ENCODE measurements around the gene ZFAND2B.

The ZFAND2B gene

GRCh38 chr2:219204425-219205164 lies 2.0 kb upstream of the ZFAND2B start:
- DNase-seq (ENCODE audit: low spot score) = no peak

GRCh38 chr2:219205165-219205538 lies 1.4 kb upstream of the ZFAND2B start:
- DNase-seq (ENCODE audit: low spot score) = no peak

GRCh38 chr2:219205981-219206327 lies 628 bp upstream of the ZFAND2B start:
- no peak for DNase-seq (ENCODE audit: low spot score)

- DNase-seq (ENCODE audit: low spot score) = no peak
Measured at GRCh38 chr2:219207134-219207883, 727 bp downstream of the ZFAND2B start.

DNA sequence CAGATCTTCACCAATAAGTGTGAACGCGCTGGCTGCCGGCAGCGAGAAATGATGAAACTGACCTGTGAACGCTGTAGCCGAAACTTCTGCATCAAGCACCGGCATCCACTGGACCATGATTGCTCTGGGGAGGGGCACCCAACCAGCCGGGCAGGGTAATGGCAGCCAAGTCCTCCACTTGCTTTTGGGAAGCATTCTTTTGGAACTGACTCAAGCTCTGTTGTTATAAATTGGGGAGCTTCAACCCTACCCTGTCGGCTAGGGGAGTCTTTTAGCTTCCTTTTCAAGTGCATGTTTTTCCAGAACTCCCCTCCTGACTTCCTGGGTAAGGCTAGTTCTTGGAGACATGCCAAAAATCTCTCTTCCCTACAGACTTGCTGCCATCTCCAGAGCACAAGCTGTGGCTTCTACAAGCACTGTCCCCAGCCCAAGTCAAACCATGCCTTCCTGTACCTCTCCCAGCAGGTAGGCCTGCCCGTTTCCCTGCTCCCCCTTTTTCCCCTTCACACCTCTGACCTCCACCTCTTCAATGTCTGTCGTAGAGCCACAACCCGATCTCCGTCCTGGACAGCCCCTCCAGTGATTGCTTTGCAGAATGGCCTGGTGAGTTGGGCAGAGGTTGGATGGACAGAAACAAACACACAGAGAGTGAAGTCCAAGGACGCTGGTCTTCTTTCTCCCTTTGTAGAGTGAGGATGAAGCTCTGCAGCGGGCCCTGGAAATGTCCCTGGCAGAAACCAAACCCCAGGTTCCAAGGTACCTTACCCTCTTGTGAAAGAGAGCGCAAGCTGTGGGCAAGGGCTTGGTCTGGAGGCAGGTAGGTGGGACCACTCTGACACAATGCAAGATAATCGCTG lies 1.5 kb downstream of the ZFAND2B start:
- DNase-seq (ENCODE audit: low spot score) = no peak

GRCh38 chr2:219209236-219210195 lies 2.9 kb downstream of the ZFAND2B start:
- DNase-seq (ENCODE audit: low spot score) = no peak

GRCh38 chr2:219210196-219210885 lies 3.8 kb downstream of the ZFAND2B start:
- no peak for DNase-seq (ENCODE audit: low spot score)

DNA sequence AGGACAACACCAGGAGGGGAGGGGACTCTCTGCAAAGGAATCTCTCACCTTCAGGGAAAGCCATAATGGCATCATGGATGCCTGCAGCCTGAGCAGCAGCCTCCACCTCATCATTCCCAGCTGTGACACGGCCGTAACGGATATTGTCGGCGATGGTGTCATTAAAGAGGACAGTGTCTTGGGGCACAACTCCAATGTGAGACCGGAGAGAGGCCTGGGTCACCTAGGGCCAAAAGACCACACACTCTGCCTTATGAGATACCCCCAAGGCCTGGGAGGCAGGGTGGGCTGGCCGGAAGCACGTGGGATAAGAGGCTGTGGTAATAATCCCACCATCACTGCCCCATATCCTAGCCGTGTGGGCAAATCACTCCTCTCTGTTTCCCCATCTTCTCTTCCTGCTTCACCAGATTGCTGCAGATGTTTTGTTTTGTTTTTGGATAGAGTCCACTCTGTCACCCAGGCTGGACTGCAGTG lies 4.3 kb downstream of the ZFAND2B start:
- no peak for DNase-seq (ENCODE audit: low spot score)

- DNase-seq (ENCODE audit: low spot score) = no peak
Measured at GRCh38 chr2:219213026-219213415, 6.4 kb downstream of the ZFAND2B start.

- DNase-seq (ENCODE audit: low spot score) = no peak
Measured at GRCh38 chr2:219213486-219214071, 7.0 kb downstream of the ZFAND2B start.

DNA sequence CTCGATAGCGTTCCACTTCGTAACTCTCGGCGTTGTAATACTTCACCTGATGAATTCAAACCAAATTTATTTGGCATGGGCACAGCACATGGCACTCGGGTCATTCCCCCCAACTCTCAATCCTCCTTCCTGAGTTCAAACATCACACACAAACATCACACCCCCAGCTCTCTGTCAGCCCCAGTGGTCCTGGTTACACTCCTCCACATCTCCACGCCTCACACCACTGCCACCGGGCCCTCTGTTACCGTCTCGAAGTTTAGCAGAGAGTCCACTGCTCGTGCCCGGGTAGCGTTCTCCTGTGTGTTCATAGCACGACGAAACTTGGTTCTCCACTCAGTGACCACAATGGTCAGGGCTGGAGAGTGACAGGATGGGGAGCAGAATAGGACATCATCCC lies 7.6 kb downstream of the ZFAND2B start:
- DNase-seq (ENCODE audit: low spot score) = no peak

DNA sequence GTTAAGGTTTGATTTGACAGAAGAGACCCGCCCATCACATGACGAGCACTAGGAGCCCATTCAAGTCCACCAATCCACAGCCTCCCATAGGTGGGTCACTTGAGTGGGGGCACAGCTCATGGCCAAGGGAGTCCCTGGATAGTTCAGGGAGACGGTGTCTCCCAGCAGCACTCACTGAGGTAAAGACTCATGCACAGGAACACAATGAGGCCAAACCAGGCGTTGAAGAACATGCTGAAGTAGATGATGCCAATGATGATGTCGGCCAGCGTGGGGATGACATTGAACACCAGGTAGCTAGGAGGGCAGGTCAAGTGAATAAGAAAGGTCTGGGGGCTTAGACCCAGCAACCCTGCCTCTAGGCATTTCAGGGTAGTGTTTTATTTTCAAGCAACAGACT lies 8.2 kb downstream of the ZFAND2B start:
- no peak for DNase-seq (ENCODE audit: low spot score)

- no peak for DNase-seq (ENCODE audit: low spot score)
Measured at GRCh38 chr2:219215871-219216534, 9.4 kb downstream of the ZFAND2B start.

DNA sequence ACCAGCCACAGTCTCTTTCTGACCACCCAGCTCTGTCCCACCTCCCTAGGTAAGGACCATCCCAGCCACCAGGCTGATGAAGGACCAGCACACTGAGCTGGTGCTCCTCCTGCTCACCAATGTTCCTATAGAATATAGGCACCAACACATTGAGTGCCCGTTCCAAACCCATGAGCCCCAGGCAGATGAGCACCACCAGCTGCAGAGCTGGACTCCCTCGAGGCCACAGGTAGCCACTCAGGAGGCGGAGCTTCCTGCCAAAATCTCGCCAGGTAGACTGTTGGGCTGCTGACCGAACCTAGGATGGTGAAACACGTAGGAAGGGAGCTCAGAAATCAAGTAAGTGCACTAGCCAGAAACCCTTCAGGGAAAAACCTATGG lies 9.9 kb downstream of the ZFAND2B start:
- no peak for DNase-seq (ENCODE audit: low spot score)

DNA sequence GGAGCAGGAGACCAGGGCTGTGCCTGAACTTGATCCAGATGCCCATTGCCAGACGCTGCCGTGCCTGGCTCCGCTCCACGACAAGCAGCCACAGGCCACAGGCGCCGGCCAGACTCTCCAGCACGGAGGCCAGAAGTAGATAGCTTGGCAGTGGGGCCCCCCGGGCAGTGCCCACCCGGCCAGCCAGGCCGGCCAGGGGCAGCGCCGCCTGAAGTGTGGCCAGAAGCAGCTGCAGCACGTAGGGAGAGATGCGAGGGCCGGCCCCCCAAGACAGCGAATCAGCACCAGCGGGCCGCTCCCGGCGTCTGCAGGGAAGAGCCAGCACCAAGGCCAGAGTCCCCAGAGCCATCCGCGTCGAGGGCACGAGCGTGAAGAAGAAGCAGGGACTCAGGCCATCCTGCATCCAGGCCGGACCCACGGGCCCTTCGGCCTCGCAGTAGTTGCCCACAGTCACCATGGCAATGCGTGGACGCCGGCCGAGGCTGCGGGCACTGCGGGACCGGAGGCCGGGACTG lies 11.7 kb downstream of the ZFAND2B start:
- DNase-seq (ENCODE audit: low spot score) = peak; percentile 72

DNA sequence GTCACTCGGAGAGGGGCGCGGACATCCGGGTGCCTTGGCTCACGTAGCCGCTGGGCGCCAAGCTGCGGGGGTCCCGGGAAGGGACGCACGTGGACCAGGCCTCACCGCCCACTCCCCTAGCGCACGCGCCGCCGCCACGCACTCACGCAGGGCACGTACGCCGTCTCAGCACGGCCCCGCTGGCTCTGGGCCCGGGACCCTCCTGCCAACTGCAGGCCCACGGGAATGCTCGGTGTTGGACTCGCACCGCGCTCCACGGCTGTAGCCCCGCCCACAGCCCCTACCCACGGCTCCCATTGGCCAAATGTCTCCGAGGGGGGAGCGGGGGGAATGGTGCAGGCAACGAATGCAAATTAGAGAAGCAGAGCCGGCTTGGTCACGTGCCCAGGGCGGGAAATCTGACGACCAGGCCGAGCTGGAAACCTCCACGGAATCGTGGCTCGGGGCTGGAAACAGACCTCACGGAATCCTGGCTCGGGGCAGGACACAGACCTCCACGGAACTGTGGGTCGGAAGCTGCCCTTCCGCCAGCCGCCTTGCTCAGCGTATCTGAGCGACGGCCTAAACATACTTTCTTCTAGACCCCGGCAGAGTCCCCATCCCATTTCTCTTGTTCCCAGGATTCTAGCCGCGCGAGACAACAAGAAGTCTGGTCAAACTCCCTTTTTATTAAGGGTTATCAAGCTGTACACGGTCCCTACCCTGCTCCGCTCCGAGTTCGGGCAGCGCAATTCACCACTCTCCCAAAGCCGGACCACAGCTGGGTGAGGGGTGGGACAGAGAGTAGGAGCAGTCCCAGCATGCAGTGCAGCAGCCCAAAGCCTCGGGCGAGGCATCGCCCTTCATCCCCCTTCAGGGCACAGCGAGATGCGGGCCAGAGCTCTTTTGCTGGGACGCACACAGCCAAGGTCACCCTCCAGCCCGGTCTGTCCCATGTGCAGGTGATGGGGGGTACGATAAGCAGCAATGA lies 12.4 kb downstream of the ZFAND2B start, which contains the start of gene ABCB6:
Gene ABCB6, minus strand, starts transcription at position 227 of the 970 bp plus-strand sequence. CDS start 285 bp downstream, outside the sequence.
- peak; percentile 91 for DNase-seq (ENCODE audit: low spot score)

DNA sequence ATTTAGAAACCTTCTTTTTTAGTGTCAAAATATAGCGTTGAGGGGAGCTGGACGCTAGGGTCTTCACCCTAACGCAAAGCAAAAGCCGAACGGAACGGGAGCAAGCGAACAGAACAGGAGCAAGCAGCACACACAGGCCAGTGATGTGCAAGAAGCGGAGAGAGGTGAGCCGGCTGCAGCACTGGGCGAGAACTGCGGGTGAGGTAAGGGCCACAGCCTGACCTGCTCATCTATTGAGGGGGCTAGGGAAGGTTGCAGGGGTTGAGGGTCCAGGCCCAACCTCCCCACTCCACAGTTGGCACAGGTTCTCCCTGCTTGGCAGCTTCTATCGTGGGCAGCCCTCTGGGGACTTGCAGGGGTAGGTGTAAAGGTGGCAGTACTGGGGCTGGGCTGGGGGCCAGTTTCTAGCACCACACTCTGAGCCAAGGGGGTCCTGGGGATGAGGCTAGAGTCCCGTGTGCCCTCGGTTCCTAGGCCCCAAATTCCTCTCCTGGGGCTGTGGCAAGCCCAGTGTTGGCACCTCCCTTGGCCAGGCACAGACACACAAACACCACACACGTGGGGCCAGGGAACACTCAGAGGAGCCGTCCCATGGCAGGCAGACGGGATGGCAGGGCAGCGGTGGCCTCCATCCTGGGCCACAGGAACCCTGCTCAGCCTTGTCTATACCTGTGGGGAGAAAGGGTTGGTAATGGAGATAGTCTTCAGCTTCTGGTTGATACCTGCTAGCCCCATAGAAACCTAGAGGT lies 13.4 kb downstream of the ZFAND2B start:
- no peak for DNase-seq (ENCODE audit: low spot score)

Measured in SW480 (cell line).